PC-3 (cell line): ENCODE results near the gene PLEKHO1. TPM values are rescaled to one million over a fixed set of nuclear protein-coding genes. Genes with fewer than 3 reads are reported as not detected.
A peak's percentile ranks its signal among the peaks of the same experiment; 100 is the strongest.

Source experiments
- ATAC-seq: fragments of 200-7000 bp; cut with Tn5 transposase; 2 replicates; pipeline ENCODE4 v1.9.1; 2020; ENCODE audit warnings: mild to moderate bottlenecking, moderate library complexity
- BruUV-seq: library from RNA; stranded (reverse); fragments of 400-500 nt; replicated peaks from 2 replicates; lab custom pipeline; 2021; lab: Mats Ljungman, UMichigan
- CTCF ChIA-PET: fragments of 300-600 bp; sonication (Branson Sonifier 250); formaldehyde crosslinking; loops from one replicate; lab custom pipeline; 2022; ENCODE audit warnings: antibody characterized with exemption; lab: Charles Lee
- POLR2A ChIA-PET: fragments of 300-600 bp; sonication (Branson Sonifier 250); formaldehyde crosslinking; loops from one replicate; lab custom pipeline; 2022; ENCODE audit warnings: antibody characterized with exemption; ENCODE audit not compliant: unreplicated experiment; lab: Charles Lee
- DNase-seq: peaks from one replicate; pipeline ENCODE4 v3.0.0-alpha.2; 2015
- H2AFZ ChIP-seq: fragments of 300-600 bp; sonication (generic); 2 replicates; pipeline ENCODE4 v1.6.0; 2016; ENCODE audit warnings: antibody characterized with exemption, low read length
- H3F3A ChIP-seq: fragments of 300-600 bp; sonication (generic); one replicate; pipeline ENCODE4 v1.6.0; 2017; ENCODE audit warnings: antibody characterized with exemption, low read length, control low read depth, mild to moderate bottlenecking; ENCODE audit not compliant: unreplicated experiment
- H3K27ac ChIP-seq: fragments of 300-600 bp; sonication (generic); 2 replicates; pipeline ENCODE4 v1.5.1; 2016; ENCODE audit warnings: mild to moderate bottlenecking, low read length
- H3K27me3 ChIP-seq: fragments of 300-600 bp; sonication (generic); 2 replicates; pipeline ENCODE4 v1.6.1; 2016; ENCODE audit warnings: low read length, mixed read lengths
- H3K36me3 ChIP-seq: fragments of 300-600 bp; sonication (generic); 2 replicates; pipeline ENCODE4 v1.6.1; 2016; ENCODE audit warnings: low read depth, mixed run types, low read length, mixed read lengths
- H3K4me1 ChIP-seq: fragments of 300-600 bp; sonication (generic); 2 replicates; pipeline ENCODE4 v1.5.1; 2016; ENCODE audit warnings: low read length; ENCODE audit not compliant: insufficient read depth
- H3K4me2 ChIP-seq: fragments of 300-600 bp; sonication (generic); 2 replicates; pipeline ENCODE4 v1.6.0; 2016; ENCODE audit warnings: low read length
- H3K4me3 ChIP-seq: fragments of 300-600 bp; sonication (generic); 2 replicates; pipeline ENCODE4 v1.5.1; 2016; ENCODE audit warnings: mild to moderate bottlenecking, low read length, mixed read lengths
- H3K79me2 ChIP-seq: fragments of 300-600 bp; sonication (generic); 2 replicates; pipeline ENCODE4 v1.6.1; 2017; ENCODE audit warnings: low read length, mixed read lengths
- H3K9ac ChIP-seq: fragments of 300-600 bp; sonication (generic); 2 replicates; pipeline ENCODE4 v1.6.0; 2016; ENCODE audit warnings: mild to moderate bottlenecking, low read length
- H3K9me2 ChIP-seq: fragments of 300-600 bp; sonication (generic); replicated peaks from 2 replicates; pipeline ENCODE4 v1.6.1; 2016; ENCODE audit warnings: mixed run types, low read length, mixed read lengths
- H3K9me3 ChIP-seq: fragments of 300-600 bp; sonication (generic); 2 replicates; pipeline ENCODE4 v1.6.1; 2016; ENCODE audit warnings: low read length, mixed read lengths
- H4K20me1 ChIP-seq: fragments of 300-600 bp; sonication (generic); 2 replicates; pipeline ENCODE4 v1.6.1; 2016; ENCODE audit warnings: low read length, mixed read lengths
- CTCF ChIP-seq: fragments of 300-600 bp; sonication (generic); conservative IDR thresholded peaks from 2 replicates; pipeline ENCODE4 v1.5.1; 2017; ENCODE audit warnings: antibody characterized with exemption, low read depth, mild to moderate bottlenecking, low read length
- EZH2 ChIP-seq: fragments of 300-600 bp; sonication (generic); IDR thresholded peaks from one replicate; pipeline ENCODE4 v1.6.1; 2017; ENCODE audit warnings: antibody characterized with exemption, mild to moderate bottlenecking, low read length; ENCODE audit not compliant: unreplicated experiment
- EZH2phosphoT487 ChIP-seq: fragments of 300-600 bp; sonication (generic); IDR thresholded peaks from 2 replicates; pipeline ENCODE4 v1.6.1; 2018; ENCODE audit warnings: mild to moderate bottlenecking, antibody characterized with exemption, low read length, borderline replicate concordance
- intact Hi-C: fragments of 100-400 bp; cut with micrococcal nuclease; formaldehyde crosslinking; loops from 2 replicates; pipeline ENCODE4 v1.9.0; 2023
- total RNA-seq: library from RNA; depleted of rRNA; stranded (reverse); fragments of >200 nt; gene quantifications from 2 replicates; pipeline ENCODE4 v1.2.3, GENCODE V29; 2014

Gene PLEKHO1
- total RNA-seq, 1 experiment from 2014 or later: 13.8 TPM

DNA sequence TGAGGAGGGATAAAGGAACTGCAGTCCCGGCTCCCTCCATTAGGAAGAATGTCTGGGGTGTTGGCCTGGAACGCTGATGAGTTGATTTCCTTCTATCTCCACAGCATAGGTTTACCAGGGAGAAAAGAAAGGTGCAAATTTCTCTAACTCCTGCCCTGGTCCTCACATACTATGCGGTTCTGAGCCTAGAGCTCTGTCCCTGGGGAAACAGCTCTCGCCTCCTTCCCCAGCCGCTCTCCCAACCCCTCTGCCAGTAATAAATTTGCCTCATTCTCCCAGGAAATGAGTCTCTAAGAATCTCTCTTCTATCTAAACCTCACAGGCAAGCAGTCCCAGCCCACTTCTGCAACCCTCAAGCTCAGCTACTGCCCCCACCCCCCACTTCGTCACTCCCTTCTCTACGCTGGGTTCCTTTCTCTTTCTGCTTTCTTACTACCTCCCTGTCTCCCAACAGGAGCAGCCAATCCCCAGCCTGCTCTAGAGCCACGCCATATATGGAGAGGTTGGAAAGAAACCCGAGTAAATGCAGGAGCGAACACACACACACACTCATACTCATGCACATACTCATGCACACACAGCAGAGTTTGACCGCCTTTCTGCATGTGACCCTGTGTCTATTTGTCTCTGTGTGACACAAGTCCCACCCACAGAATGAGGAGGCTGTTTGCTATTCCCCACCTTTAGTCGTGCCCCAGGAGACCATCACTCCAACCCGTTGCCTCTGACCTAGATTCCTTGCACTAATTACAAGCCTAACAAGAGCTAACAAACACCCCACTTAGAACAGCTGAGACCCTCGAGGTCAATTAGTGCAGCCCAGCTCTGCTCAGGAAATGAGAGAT lies 13.4 kb downstream of the PLEKHO1 start:
- H3K4me2 ChIP-seq: no peak overlapping the region
- no peak overlapping the region for H3K27ac ChIP-seq
- intact Hi-C loops: no loop called here
- no peaks in the 10 kb centered on the region for H3K9me3 ChIP-seq
- H3K36me3 ChIP-seq: no peaks in the 10 kb centered on the region
- ATAC-seq (0 out of 2 replicates have a peak, but pooled peaks have one; percentile 12), DNase-seq (peak; percentile 50)
- no peaks in the 10 kb centered on the region for H3K9me2 ChIP-seq
- BruUV-seq: no TSS peak
- H4K20me1 ChIP-seq: no peaks in the 10 kb centered on the region
- no peak for TF ChIP-seq EZH2
- no peak for TF ChIP-seq EZH2phosphoT487
- no peak for TF ChIP-seq CTCF
- POLR2A ChIA-PET: interaction anchor here (0.6 kb wide), 1 partner anchor 902 kb away, joined by 5 read pairs; no protein-coding TSS in a partner anchor
- H3F3A ChIP-seq: no peaks in the 10 kb centered on the region
- CTCF ChIA-PET: no interaction called here
- H3K4me1 ChIP-seq: no peaks in the 10 kb centered on the region
- no peak overlapping the region for H3K4me3 ChIP-seq
- H3K79me2 ChIP-seq: no peaks in the 10 kb centered on the region
- H3K27me3 ChIP-seq: no peaks in the 10 kb centered on the region
- H2AFZ ChIP-seq: no peak overlapping the region
- H3K9ac ChIP-seq: no peak overlapping the region

DNA sequence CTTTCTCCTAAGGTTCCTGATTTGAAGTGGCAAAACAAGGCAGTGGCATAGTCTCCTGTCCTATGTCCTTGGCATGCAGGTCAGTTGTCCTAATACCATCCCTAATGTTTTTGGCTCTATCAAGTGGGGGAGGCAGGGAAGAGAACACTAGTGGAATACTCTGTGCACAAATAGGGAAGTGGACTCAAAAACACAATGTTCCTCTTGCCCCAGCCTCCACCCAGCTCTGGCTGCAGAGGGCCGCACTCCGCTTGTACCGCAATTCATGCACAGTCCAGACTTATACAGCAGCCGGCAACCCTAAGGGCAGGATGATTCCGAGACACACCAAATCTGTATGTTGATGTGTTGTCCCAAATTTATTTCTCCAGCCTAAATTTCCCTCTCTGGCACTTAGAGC lies 14.5 kb downstream of the PLEKHO1 start:
- Histone ChIP-seq H3K4me1 (no peaks in the 10 kb centered on the region), H3K36me3 (no peaks in the 10 kb centered on the region), H2AFZ (no peak overlapping the region), H3K27ac (no peak overlapping the region), H3K9me3 (no peaks in the 10 kb centered on the region), H3K9ac (no peak overlapping the region), H3K9me2 (no peaks in the 10 kb centered on the region), H4K20me1 (no peaks in the 10 kb centered on the region), H3K27me3 (no peaks in the 10 kb centered on the region), H3K79me2 (no peaks in the 10 kb centered on the region), H3K4me2 (no peak overlapping the region), H3F3A (no peaks in the 10 kb centered on the region), H3K4me3 (no peak overlapping the region)
- intact Hi-C loops: no loop called here
- DNase-seq (no peak), ATAC-seq (no peak)
- ChIA-PET CTCF (no interaction called here), POLR2A (no interaction called here)
- TF ChIP-seq EZH2phosphoT487: no peak
- TF ChIP-seq CTCF: no peak
- no peak for TF ChIP-seq EZH2
- no TSS peak for BruUV-seq

- Histone ChIP-seq H3K79me2 (no peaks in the 10 kb centered on the region), H3K27me3 (no peaks in the 10 kb centered on the region), H3K9me2 (no peaks in the 10 kb centered on the region), H4K20me1 (no peaks in the 10 kb centered on the region), H3K9ac (no peak overlapping the region), H3K27ac (no peak overlapping the region), H2AFZ (no peak overlapping the region), H3K36me3 (no peaks in the 10 kb centered on the region), H3K9me3 (no peaks in the 10 kb centered on the region), H3F3A (no peaks in the 10 kb centered on the region), H3K4me1 (no peaks in the 10 kb centered on the region), H3K4me3 (no peak overlapping the region), H3K4me2 (no peak overlapping the region)
- intact Hi-C loops: no loop called here
- POLR2A ChIA-PET: no interaction called here
- no peak for ATAC-seq
- no TSS peak for BruUV-seq
- no peak for DNase-seq
- no peak for TF ChIP-seq EZH2phosphoT487
- TF ChIP-seq CTCF: no peak
- no peak for TF ChIP-seq EZH2
- CTCF ChIA-PET: interaction anchor here (0.7 kb wide), 1 partner anchor 100 kb away, joined by 3 read pairs; no protein-coding TSS in a partner anchor
Observed at GRCh38 chr1:150164779-150165178, 15.1 kb downstream of the PLEKHO1 start.
